Right lobe of liver (tissue), 4 donors: ENCODE measurements around the gene YDJC.

Experiments
- POLR2A ChIP-seq: fragments of 450-650 bp; IDR thresholded peaks from one replicate; pipeline ENCODE4 v1.6.1; 2017; ENCODE audit warnings: antibody characterized with exemption, mild to moderate bottlenecking
- TF ChIP-seq, protein P1 (sequence below), 4 donors: fragments of 200-600 bp in 3 of 4; fragments of 450-650 bp in 1 of 4; IDR thresholded peaks; one replicate each; pipeline versions ENCODE4 v1.5.1 to v1.8.0; 2016 to 2022; ENCODE audit warnings: antibody characterized with exemption in 4 of 4, mild to moderate bottlenecking in 2 of 4
- donor health status: DM: no; HTN: no; CAD: no.
- donor health status: DM: no; HTN: no; CAD: no.
- donor health status: DM: no; HTN: yes; CAD: no.

DNA sequence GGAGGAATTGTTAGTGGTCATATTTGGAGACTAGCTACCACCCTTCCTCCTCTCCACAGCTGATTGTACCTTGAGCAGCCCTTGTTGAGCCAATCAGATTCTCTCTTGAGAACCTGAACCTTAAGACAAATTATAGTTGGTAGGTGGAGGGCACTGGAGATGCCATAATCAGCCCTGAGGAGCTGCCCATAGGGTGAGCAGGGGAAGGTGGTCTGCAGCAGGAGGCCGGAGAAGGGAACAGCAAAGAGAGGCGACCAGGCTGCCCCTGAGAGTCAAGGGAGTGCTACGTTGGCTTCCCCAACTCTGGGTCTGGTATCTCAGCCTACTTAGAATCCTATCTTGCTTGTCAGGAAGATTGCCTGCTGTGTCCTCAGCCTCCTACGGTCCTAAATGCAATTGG, 9.5 kb upstream of the YDJC start:
- TF ChIP-seq, protein P1, sequence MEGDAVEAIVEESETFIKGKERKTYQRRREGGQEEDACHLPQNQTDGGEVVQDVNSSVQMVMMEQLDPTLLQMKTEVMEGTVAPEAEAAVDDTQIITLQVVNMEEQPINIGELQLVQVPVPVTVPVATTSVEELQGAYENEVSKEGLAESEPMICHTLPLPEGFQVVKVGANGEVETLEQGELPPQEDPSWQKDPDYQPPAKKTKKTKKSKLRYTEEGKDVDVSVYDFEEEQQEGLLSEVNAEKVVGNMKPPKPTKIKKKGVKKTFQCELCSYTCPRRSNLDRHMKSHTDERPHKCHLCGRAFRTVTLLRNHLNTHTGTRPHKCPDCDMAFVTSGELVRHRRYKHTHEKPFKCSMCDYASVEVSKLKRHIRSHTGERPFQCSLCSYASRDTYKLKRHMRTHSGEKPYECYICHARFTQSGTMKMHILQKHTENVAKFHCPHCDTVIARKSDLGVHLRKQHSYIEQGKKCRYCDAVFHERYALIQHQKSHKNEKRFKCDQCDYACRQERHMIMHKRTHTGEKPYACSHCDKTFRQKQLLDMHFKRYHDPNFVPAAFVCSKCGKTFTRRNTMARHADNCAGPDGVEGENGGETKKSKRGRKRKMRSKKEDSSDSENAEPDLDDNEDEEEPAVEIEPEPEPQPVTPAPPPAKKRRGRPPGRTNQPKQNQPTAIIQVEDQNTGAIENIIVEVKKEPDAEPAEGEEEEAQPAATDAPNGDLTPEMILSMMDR (IDR thresholded peaks at IDR 0.05), result no peak
- no peak for TF ChIP-seq POLR2A
